Measurements from ENCODE around the gene SLC6A11.

SLC6A11 gene

DNA sequence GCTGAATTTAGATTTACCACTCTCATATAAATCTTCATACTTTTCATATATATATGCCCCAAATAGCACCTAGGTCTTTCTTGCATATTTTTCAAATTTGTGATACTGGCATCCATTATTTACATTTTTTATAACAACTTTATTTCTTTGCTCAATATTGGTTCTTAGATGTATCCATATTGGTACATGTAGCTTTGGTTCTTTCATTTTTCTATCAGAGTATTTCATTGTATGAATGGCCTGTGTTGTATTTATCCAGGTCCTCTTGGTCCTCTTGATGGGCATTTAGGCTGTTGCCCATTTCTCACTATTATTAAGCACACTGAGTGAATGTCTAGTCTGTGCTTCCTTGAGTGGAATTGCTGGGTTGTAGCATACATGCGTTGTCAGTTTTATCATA lies 8.4 kb downstream of the SLC6A11 start:
- TF ChIP-seq, protein P1, sequence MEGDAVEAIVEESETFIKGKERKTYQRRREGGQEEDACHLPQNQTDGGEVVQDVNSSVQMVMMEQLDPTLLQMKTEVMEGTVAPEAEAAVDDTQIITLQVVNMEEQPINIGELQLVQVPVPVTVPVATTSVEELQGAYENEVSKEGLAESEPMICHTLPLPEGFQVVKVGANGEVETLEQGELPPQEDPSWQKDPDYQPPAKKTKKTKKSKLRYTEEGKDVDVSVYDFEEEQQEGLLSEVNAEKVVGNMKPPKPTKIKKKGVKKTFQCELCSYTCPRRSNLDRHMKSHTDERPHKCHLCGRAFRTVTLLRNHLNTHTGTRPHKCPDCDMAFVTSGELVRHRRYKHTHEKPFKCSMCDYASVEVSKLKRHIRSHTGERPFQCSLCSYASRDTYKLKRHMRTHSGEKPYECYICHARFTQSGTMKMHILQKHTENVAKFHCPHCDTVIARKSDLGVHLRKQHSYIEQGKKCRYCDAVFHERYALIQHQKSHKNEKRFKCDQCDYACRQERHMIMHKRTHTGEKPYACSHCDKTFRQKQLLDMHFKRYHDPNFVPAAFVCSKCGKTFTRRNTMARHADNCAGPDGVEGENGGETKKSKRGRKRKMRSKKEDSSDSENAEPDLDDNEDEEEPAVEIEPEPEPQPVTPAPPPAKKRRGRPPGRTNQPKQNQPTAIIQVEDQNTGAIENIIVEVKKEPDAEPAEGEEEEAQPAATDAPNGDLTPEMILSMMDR (conservative IDR thresholded peaks at IDR 0.05; ENCODE audit: low read depth): no peak
- POLR2A ChIA-PET (ENCODE audit: low non-redundant PET): no interaction called here
- no peak for DNase-seq (ENCODE audit: low spot score)
- CTCF ChIA-PET: no interaction called here
- no peak overlapping the region for H3K27ac ChIP-seq

DNA sequence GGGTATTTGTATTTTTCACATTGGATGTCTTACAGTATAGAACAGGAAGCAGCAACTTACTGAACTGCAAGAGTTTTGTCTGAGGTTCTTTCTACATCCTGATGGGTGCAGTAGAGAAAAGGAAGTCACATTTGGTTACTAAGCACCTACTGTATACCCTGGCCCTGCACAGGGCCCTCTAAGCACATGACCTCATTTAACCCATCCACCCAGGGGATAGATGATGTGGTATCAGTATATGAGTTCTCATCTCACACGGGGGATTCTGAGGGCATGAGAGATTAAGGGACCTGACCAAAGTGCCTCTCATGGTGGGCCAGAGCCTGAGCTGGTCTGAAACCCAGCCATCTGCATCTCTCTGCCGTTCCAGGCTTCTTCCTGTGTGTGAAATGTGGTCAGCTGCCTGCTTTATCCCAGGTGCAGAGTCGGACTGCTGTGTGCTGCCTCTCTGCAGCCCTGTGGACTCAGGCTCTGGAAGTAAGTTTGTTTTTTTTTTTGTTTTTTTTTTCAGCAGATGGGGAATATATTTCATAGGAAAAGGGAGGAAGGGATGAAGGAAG lies 17.9 kb downstream of the SLC6A11 start:
- ChIA-PET CTCF (no interaction called here), POLR2A (ENCODE audit: low non-redundant PET) (no interaction called here)
- DNase-seq (ENCODE audit: low spot score): no peak
- H3K27ac ChIP-seq: no peak overlapping the region
- TF ChIP-seq, protein P1 (conservative IDR thresholded peaks at IDR 0.05; ENCODE audit: low read depth): no peak

DNA sequence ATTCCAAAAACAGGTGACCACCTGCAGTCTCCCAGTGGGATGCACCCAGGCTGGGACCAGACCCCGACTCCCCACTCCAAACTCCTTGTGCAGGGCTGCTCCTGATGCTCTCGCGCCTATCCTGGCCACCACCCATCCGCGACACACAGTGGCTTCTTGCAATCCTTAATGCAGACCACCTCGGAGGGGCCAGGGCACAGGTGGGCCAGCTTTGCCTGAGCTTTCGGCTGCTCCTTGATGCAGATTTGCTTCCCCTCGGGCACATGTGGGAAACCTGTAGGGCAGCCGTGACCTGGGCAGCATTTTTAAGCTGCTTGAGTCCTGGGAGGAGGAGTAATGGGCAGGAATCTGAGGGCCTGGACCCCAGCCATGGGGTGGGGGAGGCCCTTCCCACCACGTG lies 18.9 kb downstream of the SLC6A11 start:
- H3K27ac ChIP-seq: no peak overlapping the region
- TF ChIP-seq, protein P1 (conservative IDR thresholded peaks at IDR 0.05; ENCODE audit: low read depth): no peak
- DNase-seq (ENCODE audit: low spot score): no peak
- ChIA-PET CTCF (no interaction called here), POLR2A (ENCODE audit: low non-redundant PET) (no interaction called here)

DNA sequence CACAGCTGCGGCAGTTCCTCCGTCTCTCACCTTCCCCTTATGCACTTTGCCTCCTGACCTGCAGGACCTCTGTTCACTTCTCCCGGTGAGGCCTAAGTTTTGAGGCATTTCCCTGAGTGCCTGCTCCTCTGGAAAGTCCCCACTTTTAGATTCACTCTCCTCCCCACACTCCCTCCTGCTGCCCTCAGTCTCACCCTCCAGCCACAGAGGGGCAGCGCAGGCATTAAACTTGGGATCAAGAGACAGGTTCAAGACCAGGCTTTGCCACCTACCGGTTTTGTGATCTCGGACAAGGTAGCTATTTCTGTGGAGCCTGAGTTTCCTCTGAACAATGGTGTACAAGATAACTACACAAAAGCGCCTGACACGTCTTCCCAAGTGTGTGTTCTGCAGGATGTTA lies 19.4 kb downstream of the SLC6A11 start:
- DNase-seq (ENCODE audit: low spot score): no peak
- ChIA-PET CTCF (no interaction called here), POLR2A (ENCODE audit: low non-redundant PET) (no interaction called here)
- H3K27ac ChIP-seq: no peak overlapping the region
- TF ChIP-seq, protein P1 (conservative IDR thresholded peaks at IDR 0.05; ENCODE audit: low read depth): no peak

DNA sequence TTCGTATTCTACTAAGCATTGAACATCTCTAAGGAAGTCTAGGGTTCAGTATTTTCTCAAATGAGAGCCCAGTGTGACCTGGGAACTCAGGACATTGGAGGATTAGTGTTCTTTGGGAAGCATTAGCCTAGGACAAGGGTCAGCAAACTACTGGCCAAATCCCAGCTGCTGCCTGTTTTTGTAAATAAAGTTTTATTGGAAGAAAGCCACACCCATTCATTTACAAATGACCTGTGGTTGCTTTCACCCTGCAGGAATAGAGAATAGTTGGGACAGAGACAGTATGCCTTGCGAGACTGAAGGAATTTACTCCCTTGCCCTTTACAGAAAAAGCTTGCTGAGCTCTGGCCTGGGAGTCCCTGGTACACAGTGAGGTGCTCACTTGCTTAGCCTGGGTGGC lies 20.6 kb downstream of the SLC6A11 start:
- no peak for DNase-seq (ENCODE audit: low spot score)
- H3K27ac ChIP-seq: no peak overlapping the region
- ChIA-PET CTCF (no interaction called here), POLR2A (ENCODE audit: low non-redundant PET) (no interaction called here)
- TF ChIP-seq, protein P1 (conservative IDR thresholded peaks at IDR 0.05; ENCODE audit: low read depth): no peak

DNA sequence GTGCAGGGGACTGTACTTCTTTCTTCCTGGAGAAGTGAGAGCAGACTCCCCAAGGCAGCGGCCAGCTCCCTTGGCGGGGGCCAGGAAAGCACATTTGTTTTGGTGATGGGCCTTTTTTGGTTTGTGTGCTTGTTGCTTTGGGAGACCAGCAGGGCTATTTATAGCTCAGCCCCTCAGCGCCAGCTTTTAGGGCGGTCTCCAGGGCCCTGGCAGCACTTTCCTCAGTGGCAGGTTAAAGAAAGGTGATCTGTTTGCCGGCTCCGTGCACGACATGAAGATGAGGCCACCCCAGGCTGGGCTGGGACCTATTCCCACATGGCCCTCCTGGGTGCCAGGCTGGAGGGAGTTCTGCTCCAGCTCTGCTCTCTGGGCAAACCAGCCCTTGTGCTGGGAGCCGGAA lies 21.8 kb downstream of the SLC6A11 start:
- no peak overlapping the region for H3K27ac ChIP-seq
- ChIA-PET POLR2A (ENCODE audit: low non-redundant PET) (no interaction called here), CTCF (no interaction called here)
- DNase-seq (ENCODE audit: low spot score): no peak
- TF ChIP-seq, protein P1 (conservative IDR thresholded peaks at IDR 0.05; ENCODE audit: low read depth): no peak

DNA sequence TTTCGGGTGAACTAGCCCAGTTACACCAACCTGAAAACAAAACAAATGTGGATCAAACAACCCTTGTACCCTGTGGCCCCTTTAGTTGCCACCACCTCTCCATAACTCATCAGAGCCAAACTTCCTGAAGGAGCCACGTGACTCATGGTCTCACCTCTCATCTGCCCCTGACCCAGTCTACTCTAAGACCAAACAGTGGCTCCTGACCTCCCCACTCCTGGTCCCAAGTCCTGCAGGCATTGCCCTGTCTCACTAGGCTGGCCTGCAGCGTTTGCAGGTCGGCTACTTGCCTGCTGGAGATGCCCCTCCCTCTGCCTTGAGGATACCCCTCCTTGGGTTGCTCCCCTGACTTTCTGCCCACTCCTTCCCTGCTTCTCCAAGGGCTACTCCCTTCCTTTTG lies 23.1 kb downstream of the SLC6A11 start:
- TF ChIP-seq, protein P1 (conservative IDR thresholded peaks at IDR 0.05; ENCODE audit: low read depth): no peak
- ChIA-PET POLR2A (ENCODE audit: low non-redundant PET) (no interaction called here), CTCF (interaction anchor here (0.6 kb wide), 1 partner anchor 22 kb away, joined by 3 read pairs; no protein-coding TSS in a partner anchor)
- no peak for DNase-seq (ENCODE audit: low spot score)
- no peak overlapping the region for H3K27ac ChIP-seq
